NCI-H1092 treated with DMSO at 0.1 percent for 48 hours (cell line): ENCODE results near the gene CSNK2A1.
"Not testable (repeated sequence)": the region's sequence is repeated elsewhere in the genome, so short reads cannot be mapped to it uniquely, and the experiment has no call there.

Experiments
- DNase-seq: peaks from one replicate; lab custom pipeline; 2025; lab: John Stamatoyannopoulos, UW

Gene CSNK2A1

GRCh38 chr20:454951-455350, 88.6 kb downstream of the CSNK2A1 start:
- no peak for DNase-seq

- not testable (repeated sequence) for DNase-seq
Measured at GRCh38 chr20:452021-452420, 91.6 kb downstream of the CSNK2A1 start.

- DNase-seq, result no peak
Measured at GRCh38 chr20:445514-446336, 97.9 kb downstream of the CSNK2A1 start.

- no peak for DNase-seq
Measured at GRCh38 chr20:444862-445426, 98.6 kb downstream of the CSNK2A1 start.

GRCh38 chr20:444117-444516, 99.5 kb downstream of the CSNK2A1 start:
- DNase-seq, result no peak

- DNase-seq, result no peak
Measured at GRCh38 chr20:443223-443775, 100.3 kb downstream of the CSNK2A1 start.

- no peak for DNase-seq
Measured at GRCh38 chr20:440636-441035, 103.0 kb downstream of the CSNK2A1 start.

GRCh38 chr20:440148-440547, 103.4 kb downstream of the CSNK2A1 start:
- DNase-seq, result no peak

- DNase-seq, result no peak
Measured at GRCh38 chr20:438571-439469, 104.8 kb downstream of the CSNK2A1 start.

- no peak for DNase-seq
Measured at GRCh38 chr20:437787-438486, 105.7 kb downstream of the CSNK2A1 start.

GRCh38 chr20:436476-436875, 107.1 kb downstream of the CSNK2A1 start:
- DNase-seq, result no peak

- DNase-seq, result no peak
Measured at GRCh38 chr20:435558-435957, 108.0 kb downstream of the CSNK2A1 start.

- no peak for DNase-seq
Measured at GRCh38 chr20:434661-435419, 108.8 kb downstream of the CSNK2A1 start.

- no peak for DNase-seq
Measured at GRCh38 chr20:434221-434620, 109.4 kb downstream of the CSNK2A1 start.

GRCh38 chr20:433300-433975, 110.2 kb downstream of the CSNK2A1 start:
- no peak for DNase-seq

GRCh38 chr20:432677-433299, 110.8 kb downstream of the CSNK2A1 start:
- DNase-seq, result no peak

GRCh38 chr20:432208-432607, 111.4 kb downstream of the CSNK2A1 start:
- no peak for DNase-seq

- peak; percentile 56 for DNase-seq
Measured at GRCh38 chr20:431012-431904, 112.3 kb downstream of the CSNK2A1 start.
